Measurements from ENCODE around the gene KLK6.

The KLK6 gene

GRCh38 chr19:50968716-50969412, 527 bp downstream of the KLK6 start:
- Histone ChIP-seq H3K27ac (no peak overlapping the region), H3K4me3 (no peak overlapping the region)
- no peak for DNase-seq (ENCODE audit: low spot score)

DNA sequence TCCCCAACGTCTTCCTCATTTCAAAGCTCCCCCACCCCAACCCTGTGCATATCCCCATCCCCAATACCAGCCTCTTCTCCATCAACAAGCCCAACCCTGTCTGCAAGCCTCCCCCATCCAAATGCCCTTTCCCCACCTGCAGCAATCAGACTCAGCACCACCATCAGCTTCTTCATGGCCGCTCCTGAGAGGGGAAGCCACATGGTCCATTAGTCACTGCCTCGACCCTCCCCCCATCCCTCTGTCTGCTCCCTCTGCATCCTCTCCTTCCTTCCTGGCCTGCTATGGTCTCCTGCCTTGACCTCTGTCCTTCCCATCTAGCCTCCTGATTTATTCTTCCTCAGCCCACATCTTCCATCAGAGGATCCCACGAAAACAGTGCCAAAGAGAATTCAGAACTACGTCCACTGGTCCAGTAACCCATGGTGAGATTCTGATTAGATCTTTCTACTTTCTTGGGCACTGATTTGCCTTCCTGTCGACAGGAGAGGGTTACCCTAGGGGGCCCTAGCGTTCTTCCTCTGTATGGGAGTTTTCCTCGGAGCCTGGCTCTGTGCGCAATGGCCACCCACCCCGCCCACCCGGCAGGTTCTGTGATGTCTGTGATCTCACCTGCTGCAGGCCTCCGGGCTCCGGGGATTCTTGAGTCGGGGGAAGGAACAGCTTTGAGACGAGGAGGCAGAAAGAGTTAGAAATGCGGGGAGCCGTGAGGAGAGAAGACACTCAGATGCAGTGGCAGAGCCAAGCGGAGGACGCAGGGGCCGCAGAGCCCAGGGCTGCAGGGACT, 1.3 kb downstream of the KLK6 start:
- TF ChIP-seq, protein P1, sequence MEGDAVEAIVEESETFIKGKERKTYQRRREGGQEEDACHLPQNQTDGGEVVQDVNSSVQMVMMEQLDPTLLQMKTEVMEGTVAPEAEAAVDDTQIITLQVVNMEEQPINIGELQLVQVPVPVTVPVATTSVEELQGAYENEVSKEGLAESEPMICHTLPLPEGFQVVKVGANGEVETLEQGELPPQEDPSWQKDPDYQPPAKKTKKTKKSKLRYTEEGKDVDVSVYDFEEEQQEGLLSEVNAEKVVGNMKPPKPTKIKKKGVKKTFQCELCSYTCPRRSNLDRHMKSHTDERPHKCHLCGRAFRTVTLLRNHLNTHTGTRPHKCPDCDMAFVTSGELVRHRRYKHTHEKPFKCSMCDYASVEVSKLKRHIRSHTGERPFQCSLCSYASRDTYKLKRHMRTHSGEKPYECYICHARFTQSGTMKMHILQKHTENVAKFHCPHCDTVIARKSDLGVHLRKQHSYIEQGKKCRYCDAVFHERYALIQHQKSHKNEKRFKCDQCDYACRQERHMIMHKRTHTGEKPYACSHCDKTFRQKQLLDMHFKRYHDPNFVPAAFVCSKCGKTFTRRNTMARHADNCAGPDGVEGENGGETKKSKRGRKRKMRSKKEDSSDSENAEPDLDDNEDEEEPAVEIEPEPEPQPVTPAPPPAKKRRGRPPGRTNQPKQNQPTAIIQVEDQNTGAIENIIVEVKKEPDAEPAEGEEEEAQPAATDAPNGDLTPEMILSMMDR (IDR thresholded peaks at IDR 0.05): no peak
- DNase-seq (ENCODE audit: low spot score): no peak
- Histone ChIP-seq H3K27ac (no peak overlapping the region), H3K4me3 (no peak overlapping the region)

More at GRCh38 chr19:50968716-50969412, 527 bp downstream of the KLK6 start:
- TF ChIP-seq, protein P1 (IDR thresholded peaks at IDR 0.05): no peak

- Histone ChIP-seq H3K27ac (no peak overlapping the region), H3K4me3 (no peak overlapping the region)
- TF ChIP-seq, protein P1 (IDR thresholded peaks at IDR 0.05): no peak
- no peak for DNase-seq (ENCODE audit: low spot score)
Observed at GRCh38 chr19:50964266-50964665, 5.1 kb downstream of the KLK6 start.

DNA sequence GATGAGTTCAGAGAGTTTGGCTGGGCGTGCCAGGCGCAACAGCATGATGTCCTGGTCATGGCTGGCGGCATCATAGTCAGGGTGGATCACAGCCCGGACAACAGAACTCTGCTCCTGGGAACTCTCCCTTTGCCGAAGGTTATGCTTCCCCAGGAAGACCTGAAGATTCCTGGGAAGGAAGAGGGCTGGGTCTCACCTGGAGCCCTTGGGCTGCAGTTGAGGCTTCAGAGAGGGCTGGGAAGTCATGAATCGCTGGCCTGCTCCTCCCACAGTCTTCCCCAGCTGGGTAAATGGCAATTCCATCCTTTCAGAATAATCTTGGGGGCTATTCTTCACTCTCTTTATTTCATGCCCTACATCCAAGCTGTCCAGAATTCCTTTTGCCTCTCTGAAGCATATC, 6.0 kb downstream of the KLK6 start:
- DNase-seq (ENCODE audit: low spot score): no peak
- TF ChIP-seq, protein P1 (IDR thresholded peaks at IDR 0.05): no peak
- H3K4me3 ChIP-seq: no peak overlapping the region
- H3K27ac ChIP-seq: no peak overlapping the region

GRCh38 chr19:50962245-50962644, 7.1 kb downstream of the KLK6 start:
- Histone ChIP-seq H3K27ac (no peak overlapping the region), H3K4me3 (no peak overlapping the region)
- no peak for DNase-seq (ENCODE audit: low spot score)
- TF ChIP-seq, protein P1 (IDR thresholded peaks at IDR 0.05): no peak

DNA sequence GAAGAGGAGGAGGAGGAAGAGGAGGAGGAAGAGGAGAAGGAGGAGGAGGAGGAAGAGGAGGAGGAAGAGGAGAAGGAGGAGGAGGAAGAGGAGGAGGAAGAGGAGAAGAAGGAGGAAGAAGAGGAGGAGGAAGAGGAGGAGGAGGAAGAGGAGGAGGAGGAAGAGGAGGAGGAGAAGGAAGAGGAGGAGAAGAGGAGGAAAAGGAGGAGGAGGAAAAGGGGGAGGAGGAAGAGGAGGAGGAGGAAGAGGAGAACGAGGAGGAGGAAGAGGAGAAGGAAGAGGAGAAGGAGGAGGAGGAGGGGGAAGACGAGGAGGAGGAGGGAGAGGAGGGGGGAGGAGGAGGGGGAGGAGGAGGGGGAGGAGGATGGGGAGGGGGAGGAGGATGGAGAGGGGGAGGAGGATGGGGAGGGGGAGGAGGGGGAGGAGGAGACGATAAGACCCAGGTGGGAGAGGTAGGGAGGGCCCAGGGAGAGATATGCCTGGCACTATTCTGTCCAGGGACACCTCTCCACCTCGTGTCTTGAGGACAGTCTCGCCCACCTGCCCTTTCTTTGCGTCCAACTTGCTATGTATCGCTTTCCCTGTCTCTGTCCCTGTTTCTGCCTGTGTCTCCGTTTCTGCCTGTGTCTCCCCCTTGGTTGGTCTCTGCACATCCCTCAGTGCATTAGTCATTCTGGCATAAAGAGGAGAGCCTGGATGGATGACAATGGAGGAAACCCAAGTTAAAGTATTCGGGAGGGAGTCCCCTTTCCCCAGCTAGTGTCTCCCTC, 9.5 kb downstream of the KLK6 start:
- Histone ChIP-seq H3K27ac (no peak overlapping the region), H3K4me3 (no peak overlapping the region)
- TF ChIP-seq, protein P1 (IDR thresholded peaks at IDR 0.05): no peak
- DNase-seq (ENCODE audit: low spot score): no peak
